Hepatocyte (in vitro differentiated cells): ENCODE results near the gene ARL6IP1.
"Not testable (repeated sequence)": the region's sequence is repeated elsewhere in the genome, so short reads cannot be mapped to it uniquely, and the experiment has no call there.

Experiments used
- CTCF ChIP-seq: fragments of 200-600 bp; sonication (generic); IDR thresholded peaks from 2 replicates; pipeline ENCODE4 v1.5.1; 2016; ENCODE audit warnings: antibody characterized with exemption, mild to moderate bottlenecking; ENCODE audit not compliant: poor library complexity
- EZH2 ChIP-seq: fragments of 200-600 bp; sonication (generic); IDR thresholded peaks from 2 replicates; pipeline ENCODE4 v1.6.1; 2016; ENCODE audit warnings: antibody characterized with exemption, mild to moderate bottlenecking, borderline replicate concordance
- EZH2phosphoT487 ChIP-seq: fragments of 200-600 bp; sonication (generic); IDR thresholded peaks from one replicate; pipeline ENCODE4 v1.6.1; 2018; ENCODE audit warnings: antibody characterized with exemption, mild to moderate bottlenecking, low read depth, moderate library complexity; ENCODE audit not compliant: unreplicated experiment, severe bottlenecking

- TF ChIP-seq EZH2, CTCF, EZH2phosphoT487: not testable (repeated sequence)
These were observed 34.1 kb downstream of the ARL6IP1 start for GRCh38 chr16:18767217-18767616.
